ENCODE measurements around the gene ORMDL3.
"Not testable (repeated sequence)": the region's sequence is repeated elsewhere in the genome, so short reads cannot be mapped to it uniquely, and the experiment has no call there.

The ORMDL3 gene

GRCh38 chr17:39949028-39949427 lies 21.6 kb upstream of the ORMDL3 start:
- DNase-seq (ENCODE audit: low read depth), result no peak

DNA sequence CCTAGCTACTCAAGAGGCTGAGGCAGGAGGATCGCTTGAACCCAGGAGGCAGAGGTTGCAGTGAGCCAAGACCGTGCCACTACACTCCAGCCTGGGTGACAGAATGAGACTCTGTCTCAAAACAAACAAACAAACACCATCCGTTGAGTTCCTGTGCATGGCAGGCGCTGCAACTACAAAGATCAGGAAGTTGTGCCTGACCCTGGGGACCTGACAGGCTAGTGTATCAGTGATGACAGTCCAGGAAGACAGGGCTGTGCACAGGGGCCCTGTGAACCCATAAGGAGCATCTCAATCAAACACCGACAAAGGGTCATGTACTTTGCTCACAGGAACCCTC lies 21.1 kb upstream of the ORMDL3 start:
- not testable (repeated sequence) for DNase-seq (ENCODE audit: low read depth)

DNA sequence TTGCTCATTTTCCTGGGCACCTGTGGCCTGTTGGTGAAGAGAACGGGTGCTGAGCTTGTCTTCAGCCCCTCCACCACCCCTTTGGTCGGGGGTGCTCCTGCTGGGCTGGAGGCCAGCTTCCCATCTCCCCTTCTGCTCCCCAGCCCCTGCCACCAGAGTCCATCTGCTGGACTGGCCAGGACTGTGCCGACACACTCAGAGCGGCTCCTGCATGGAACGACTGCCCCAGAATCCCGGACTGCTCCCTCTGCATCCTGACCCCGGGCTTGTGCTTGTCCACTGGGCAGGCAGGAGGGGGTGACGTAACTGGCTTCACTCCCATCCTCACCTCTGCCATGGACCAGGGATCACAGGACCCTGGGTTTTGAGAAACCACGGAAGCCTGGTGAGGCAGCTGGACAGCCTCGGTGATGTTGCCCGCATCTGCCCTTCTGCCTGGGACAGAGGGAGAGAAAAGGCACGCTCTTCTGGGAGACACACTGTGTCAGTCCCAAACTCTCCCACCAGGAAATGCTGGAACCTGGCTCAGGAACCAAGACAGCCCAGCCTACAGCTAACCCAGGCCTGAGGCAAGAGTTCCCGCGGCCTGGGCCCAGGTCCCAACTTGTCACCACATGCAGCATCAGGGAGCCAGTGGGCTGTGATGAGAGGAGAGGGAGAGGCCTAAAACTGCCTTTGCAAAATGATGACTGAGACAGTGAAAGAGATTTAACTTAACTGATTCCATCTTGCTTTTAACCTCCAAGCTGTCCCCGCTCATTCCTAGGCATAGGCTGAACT lies 19.3 kb upstream of the ORMDL3 start:
- DNase-seq (ENCODE audit: low read depth), result no peak

GRCh38 chr17:39944393-39944711 lies 17.0 kb upstream of the ORMDL3 start:
- no peak for DNase-seq (ENCODE audit: low read depth)

- DNase-seq (ENCODE audit: low read depth), result no peak
These were observed 16.4 kb upstream of the ORMDL3 start for GRCh38 chr17:39943702-39944392.

- no peak for DNase-seq (ENCODE audit: low read depth)
These were observed 12.4 kb upstream of the ORMDL3 start for GRCh38 chr17:39939588-39940419.

GRCh38 chr17:39939106-39939505 lies 11.7 kb upstream of the ORMDL3 start:
- no peak for DNase-seq (ENCODE audit: low read depth)

DNA sequence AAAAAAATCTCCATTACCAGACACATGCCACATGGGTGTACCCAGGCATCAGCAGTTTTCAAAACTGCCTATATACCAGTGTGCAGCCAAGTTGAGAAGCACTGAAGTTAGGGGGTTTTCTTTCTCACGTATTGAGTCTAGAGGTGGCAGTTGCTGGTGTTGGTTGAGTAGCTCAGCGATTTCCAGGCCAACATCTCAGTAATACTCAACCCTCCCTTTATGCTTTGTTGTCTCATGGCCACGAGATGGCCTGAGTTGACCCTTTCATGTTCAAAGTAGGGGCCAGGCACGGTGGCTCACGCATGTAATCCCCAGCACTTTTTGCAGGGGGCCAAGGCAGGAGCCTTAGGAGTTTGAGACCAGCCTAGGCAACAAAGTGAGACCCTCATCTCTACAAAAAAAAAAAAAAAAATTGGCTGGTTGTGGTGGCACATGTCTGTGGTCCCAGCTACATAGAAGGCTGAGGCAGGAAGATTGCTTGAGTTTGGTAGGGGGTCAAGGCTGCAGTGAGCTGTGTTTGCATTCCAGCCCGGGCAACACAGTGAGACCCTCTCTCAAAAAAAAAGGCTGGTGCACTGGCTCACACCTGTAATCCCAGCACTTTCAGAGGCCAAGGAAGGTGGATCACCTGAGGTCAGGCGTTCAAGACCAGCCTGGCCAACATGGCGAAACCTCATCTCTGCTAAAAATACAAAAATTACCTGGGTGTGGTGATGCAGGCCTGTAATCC lies 10.9 kb upstream of the ORMDL3 start:
- DNase-seq (ENCODE audit: low read depth), result no peak

GRCh38 chr17:39937447-39937846 lies 10.0 kb upstream of the ORMDL3 start:
- DNase-seq (ENCODE audit: low read depth), result no peak

- no peak for DNase-seq (ENCODE audit: low read depth)
These were observed 8.5 kb upstream of the ORMDL3 start for GRCh38 chr17:39935909-39936308.

DNA sequence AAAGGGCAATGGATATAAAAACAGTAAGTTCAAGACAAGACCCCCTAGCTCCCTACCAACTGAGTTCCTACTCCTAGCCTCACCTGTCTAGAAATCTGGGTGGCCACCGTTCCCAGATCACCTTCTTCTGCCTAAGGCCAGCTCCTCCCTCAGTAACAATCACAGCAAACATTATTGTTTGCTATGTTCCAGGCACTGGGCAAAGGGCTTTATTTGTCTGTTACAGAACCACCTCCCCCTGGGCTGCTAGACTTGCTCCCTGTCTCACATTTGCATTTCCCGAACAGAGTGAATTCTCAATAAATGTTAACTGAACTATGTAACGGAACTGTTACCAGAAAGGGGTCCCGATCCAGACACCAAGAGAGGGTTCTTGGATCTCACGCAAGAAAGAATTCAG lies 6.9 kb upstream of the ORMDL3 start:
- no peak for DNase-seq (ENCODE audit: low read depth)

DNA sequence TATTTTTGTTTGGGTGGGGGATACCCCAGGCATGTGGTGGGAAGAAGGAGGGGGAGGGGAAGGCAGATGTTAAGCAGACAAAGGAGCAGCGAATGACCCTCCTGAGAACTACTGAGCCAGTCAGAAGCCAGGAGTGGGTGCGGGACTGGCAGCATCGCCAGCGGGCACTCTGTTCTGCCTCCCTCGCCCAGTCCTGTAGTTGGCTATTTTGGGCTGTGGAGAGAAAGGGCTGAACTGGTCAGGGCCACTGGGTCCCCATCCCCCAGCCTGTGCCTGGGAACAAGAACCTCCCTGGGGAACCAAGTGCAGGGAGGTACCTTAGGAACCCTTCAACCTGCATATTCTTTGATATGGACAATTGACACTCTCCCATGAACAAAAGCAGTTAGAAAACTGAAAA lies 6.5 kb upstream of the ORMDL3 start:
- DNase-seq (ENCODE audit: low read depth), result no peak

DNA sequence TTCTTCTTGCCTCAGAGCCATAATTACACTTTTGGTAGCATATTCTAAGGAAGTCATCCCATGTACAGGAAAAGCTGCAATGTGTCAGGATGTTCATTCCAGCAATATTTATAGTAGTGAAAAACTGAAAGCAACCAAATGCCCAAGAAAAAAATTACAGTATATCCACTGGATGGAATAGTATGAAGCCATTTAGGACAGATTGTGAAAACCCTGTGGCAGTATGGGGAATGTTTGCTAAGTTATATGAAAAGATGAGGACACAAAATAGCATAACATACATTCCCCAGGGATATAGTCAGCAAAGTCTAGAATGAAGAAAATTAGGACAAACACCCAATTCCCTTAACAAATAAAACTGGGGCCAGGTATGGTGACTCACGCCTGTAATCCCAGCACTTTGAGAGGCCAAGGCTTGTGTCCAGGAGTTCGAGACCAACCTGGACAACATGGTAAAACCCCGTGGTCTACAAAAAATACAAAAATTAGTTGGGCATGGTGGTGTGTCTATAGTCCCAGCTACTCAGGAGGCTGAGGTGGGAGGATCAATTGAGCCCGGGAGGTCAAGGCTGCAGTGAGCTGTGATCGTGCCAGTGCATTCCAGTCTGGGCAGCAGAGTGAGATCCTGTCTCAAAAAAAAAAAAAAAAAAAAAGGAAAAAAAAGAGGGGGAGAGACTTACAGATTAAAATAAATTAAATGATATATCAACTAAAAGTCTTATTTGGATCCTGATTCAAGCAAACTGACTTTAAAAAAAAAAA lies 2.4 kb upstream of the ORMDL3 start:
- no peak for DNase-seq (ENCODE audit: low read depth)

DNA sequence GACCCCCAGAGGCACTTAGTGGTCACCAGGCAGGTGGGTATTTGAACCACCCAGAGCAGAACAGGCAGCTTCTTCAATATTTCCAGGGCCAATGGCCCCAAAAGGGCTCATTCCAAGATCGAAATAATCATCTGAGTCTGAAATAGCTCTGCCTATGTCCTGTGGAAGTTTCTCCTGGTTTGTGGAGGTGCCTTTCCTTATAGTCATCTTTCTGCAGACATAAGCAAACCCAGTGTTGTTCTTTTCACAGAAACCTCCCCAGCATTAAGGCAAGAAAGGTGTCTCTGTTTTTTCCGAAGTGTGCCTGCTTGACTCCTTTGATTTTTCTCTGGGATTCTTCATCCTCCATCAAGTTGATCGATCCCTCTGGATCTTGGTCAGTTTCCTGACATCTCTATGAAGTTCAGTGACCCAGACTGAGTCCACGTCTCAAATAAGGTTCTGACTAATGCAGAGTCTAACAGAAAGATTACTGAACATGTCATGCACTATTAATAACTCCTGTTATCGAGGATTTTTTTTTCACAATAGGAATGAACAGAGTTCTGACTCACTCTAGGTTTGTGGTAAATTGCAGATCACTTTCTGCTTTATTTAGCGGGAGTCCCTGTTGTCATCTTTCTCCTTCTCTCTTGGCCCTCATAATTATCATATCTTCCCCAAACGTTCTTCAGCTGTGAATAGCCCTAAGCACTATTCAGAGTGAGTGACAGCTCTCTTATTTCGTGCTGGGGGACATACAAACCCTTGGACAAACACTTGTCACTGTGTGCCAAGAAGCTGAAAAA lies 1.7 kb upstream of the ORMDL3 start:
- DNase-seq (ENCODE audit: low read depth), result no peak

DNA sequence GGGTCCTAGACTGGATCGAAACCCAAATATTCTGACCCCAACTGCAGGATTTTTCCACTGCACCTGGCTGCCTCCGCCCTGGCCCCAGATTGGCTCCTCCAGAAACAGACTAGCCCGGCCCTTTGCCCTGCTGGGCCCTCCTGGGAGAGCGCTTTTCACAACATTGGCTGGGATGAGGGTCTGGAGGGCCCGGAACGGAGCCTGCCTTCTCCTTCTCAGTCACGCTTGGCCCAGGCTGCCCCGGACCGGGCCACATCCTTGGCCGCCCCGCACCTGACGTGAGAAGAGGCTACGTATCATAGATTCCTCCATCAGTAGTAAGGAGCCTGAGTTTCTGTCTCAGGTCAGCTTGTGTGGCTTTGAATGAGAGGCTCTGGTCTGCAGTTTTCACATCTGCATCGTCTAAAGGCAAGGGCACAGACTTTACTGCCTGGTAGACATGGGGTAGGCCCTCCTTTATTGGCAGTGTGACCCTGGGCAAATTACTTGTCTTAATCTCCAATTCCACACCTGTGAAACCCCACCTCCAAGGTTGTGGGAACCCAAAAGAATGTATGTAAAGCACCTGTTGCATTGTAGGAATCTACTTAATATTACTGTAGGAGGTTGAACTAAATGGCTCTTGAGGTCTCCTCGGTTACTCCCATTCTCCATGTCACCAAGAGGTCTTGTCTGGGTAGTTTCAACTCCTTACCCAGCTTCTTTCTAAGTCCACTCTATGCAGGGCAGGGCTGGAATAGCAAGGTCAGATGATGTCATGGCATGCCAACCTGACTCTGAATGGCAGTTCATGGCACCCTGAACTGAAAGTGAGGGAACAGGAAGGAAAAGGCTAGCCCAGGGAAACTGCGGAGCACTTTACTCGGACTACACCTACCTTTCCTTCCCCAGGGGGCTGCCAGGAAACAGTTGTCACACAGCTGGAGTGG lies 792 bp upstream of the ORMDL3 start:
- DNase-seq (ENCODE audit: low read depth), result no peak

DNA sequence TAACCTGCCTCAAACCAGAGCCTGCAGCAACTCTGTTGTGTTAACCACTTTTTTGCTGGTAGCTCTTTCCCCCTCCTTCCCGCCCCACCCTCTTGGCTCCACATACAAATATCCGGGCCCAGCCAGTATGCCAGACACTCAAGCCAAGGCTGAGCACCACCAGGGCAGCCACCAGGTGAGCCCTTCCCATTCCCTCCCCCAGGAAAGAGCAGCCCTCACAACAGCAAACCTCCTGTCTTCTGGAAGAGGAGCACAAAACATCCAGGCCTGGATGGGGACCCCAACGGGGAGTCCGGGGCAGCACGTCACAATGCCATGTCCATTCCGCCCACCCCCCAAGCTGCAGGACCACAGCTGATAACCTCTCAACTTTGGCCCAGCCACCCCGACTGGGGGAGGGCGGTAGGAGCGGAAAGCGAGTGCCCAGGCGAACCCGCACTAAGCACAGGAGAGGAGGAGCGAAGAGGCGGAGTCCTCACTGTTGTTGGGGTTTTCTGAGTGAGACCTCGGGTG lies 757 bp downstream of the ORMDL3 start:
- DNase-seq (ENCODE audit: low read depth), result peak; percentile 32

- DNase-seq (ENCODE audit: low read depth), result no peak
These were observed 1.2 kb downstream of the ORMDL3 start for GRCh38 chr17:39926135-39926587.

DNA sequence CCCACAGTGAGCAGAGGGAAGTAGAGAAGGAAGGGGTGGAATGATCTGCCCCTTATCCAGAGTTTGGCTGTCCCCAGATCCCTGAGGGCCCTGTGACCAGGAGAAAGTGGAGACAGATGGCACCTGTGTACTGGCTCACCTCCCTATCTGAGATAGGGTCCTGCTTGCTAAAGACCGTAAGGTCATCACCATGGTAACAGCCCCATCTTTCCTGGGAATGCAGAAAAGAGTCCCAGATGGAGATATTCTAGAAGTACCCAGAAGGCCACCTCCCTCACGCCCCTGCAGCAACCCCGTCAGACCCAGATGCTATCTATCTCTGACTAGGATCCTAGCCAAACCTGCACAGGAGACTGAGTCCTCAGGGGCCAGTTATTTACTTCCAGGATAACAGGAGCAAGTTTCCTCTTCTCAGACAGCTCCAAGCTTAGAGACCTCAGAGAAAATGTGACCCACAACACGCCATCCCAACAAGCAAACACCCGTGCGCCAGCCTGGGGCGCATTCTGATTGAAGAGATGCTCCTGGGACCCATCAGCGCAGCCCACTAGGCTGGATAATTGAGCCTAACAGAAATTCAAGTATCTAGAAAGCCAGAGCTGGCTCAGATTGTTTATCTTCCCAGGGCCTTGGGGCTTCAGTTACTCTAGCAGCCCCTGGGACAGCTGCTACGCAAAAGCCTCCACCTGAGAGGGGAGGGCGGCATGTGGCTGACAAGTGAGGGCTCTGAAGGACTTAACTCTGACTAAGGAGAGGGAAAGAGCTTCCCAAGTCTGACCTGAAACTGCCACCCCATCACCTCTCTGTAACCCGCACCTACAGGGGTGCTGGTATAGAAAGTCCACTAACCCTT lies 1.9 kb downstream of the ORMDL3 start:
- no peak for DNase-seq (ENCODE audit: low read depth)

GRCh38 chr17:39924691-39925055 lies 2.7 kb downstream of the ORMDL3 start:
- no peak for DNase-seq (ENCODE audit: low read depth)
